ENCODE data around the gene CNTNAP1. TPM values are rescaled to one million over a fixed set of nuclear protein-coding genes. Genes with fewer than 3 reads are reported as not detected.
"Not testable (repeated sequence)": the region's sequence is repeated elsewhere in the genome, so short reads cannot be mapped to it uniquely, and the experiment has no call there.

Gene CNTNAP1
- total RNA-seq, 2 donors from 2014 or later, result 0.53 to 1.3 TPM

DNA sequence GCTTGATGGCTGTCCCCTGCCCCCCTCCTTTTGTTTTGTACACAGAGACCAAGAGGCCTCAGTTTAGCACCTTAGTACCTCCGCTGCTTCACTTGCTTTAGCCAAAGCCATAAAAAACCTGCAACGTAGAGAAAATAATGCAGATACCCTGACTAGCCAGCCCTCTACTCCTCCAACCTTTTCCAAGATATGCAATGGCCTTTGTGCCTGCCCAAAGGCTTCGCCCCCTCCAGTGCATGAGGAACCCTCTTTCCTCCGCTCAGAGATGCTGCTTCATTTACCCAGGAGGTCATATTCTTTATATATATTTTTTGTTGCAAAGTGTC is 17.0 kb downstream of the CNTNAP1 start:
- H3K4me1 Mint-ChIP-seq (ENCODE audit: low read depth), result peaks cover 7% of the 10 kb centered on the region
- ATAC-seq (replicated peaks in 1 of 2), result no peak
- no peaks in the 10 kb centered on the region for H3K9me3 Mint-ChIP-seq
- DNase-seq, result no peak
- peaks cover 15% of the 10 kb centered on the region for H3K27me3 Mint-ChIP-seq (ENCODE audit: low read depth)
- H3K36me3 Mint-ChIP-seq (ENCODE audit: insufficient read depth in 2 of 2), result peaks cover 4 to 26% of the 10 kb centered on the region in 2 donors
- no peak overlapping the region for H3K27ac Mint-ChIP-seq
- H3K4me3 Mint-ChIP-seq, result no peak overlapping the region

- H3K36me3 Mint-ChIP-seq (ENCODE audit: insufficient read depth in 2 of 2), result peaks cover 9 to 32% of the 10 kb centered on the region in 2 donors
- H3K9me3 Mint-ChIP-seq, result no peaks in the 10 kb centered on the region
- ATAC-seq (replicated peaks in 1 of 2), result no peak
Measured at GRCh38 chr17:42700586-42701289, 18.4 kb downstream of the CNTNAP1 start.

GRCh38 chr17:42702446-42702845 is 20.1 kb downstream of the CNTNAP1 start:
- peaks cover 15% of the 10 kb centered on the region for H3K27me3 Mint-ChIP-seq (ENCODE audit: low read depth)

More at GRCh38 chr17:42700586-42701289, 18.4 kb downstream of the CNTNAP1 start:
- Mint-ChIP-seq H3K27ac (no peak overlapping the region), H3K27me3 (ENCODE audit: low read depth) (peaks cover 15% of the 10 kb centered on the region), H3K4me1 (ENCODE audit: low read depth) (peaks cover 18% of the 10 kb centered on the region), H3K4me3 (no peak overlapping the region)
- no peak for DNase-seq

GRCh38 chr17:42704490-42704836 is 22.1 kb downstream of the CNTNAP1 start:
- no peak for ATAC-seq (replicated peaks in 1 of 2)
- Mint-ChIP-seq H3K4me3 (peak overlapping the region; percentile 7 to 42), H3K36me3 (ENCODE audit: insufficient read depth in 2 of 2) (peaks cover 21 to 52% of the 10 kb centered on the region in 2 donors), H3K27me3 (ENCODE audit: low read depth) (peaks cover 22% of the 10 kb centered on the region), H3K27ac (no peak overlapping the region), H3K4me1 (ENCODE audit: low read depth) (peaks cover 42% of the 10 kb centered on the region), H3K9me3 (no peaks in the 10 kb centered on the region)
- DNase-seq, result no peak

More at GRCh38 chr17:42702446-42702845, 20.1 kb downstream of the CNTNAP1 start:
- peaks cover 12 to 36% of the 10 kb centered on the region in 2 donors for H3K36me3 Mint-ChIP-seq (ENCODE audit: insufficient read depth in 2 of 2)
- DNase-seq, result no peak
- no peaks in the 10 kb centered on the region for H3K9me3 Mint-ChIP-seq
- H3K27ac Mint-ChIP-seq, result no peak overlapping the region
- no peak for ATAC-seq (replicated peaks in 1 of 2)
- peaks cover 34% of the 10 kb centered on the region for H3K4me1 Mint-ChIP-seq (ENCODE audit: low read depth)
- no peak overlapping the region for H3K4me3 Mint-ChIP-seq

- peak overlapping the region; percentile 7 to 42 for H3K4me3 Mint-ChIP-seq
- peaks cover 22 to 55% of the 10 kb centered on the region in 2 donors for H3K36me3 Mint-ChIP-seq (ENCODE audit: insufficient read depth in 2 of 2)
- ATAC-seq (replicated peaks in 1 of 2) (peak; percentile 91 to 95), DNase-seq (peak; percentile 68 to 80)
- no peaks in the 10 kb centered on the region for H3K9me3 Mint-ChIP-seq
- H3K27ac Mint-ChIP-seq, result no peak overlapping the region
- H3K27me3 Mint-ChIP-seq (ENCODE audit: low read depth), result peaks cover 22% of the 10 kb centered on the region
- peaks cover 42% of the 10 kb centered on the region for H3K4me1 Mint-ChIP-seq (ENCODE audit: low read depth)
Measured at GRCh38 chr17:42704837-42705494, 22.6 kb downstream of the CNTNAP1 start.

- peaks cover 17% of the 10 kb centered on the region for H3K27me3 Mint-ChIP-seq (ENCODE audit: low read depth)
- no peak overlapping the region for H3K4me3 Mint-ChIP-seq
- H3K9me3 Mint-ChIP-seq, result no peaks in the 10 kb centered on the region
- DNase-seq (peak; percentile 73 to 82), ATAC-seq (replicated peaks in 1 of 2) (peak; percentile 39 to 58)
- peaks cover 28 to 62% of the 10 kb centered on the region in 2 donors for H3K36me3 Mint-ChIP-seq (ENCODE audit: insufficient read depth in 2 of 2)
- peaks cover 42% of the 10 kb centered on the region for H3K4me1 Mint-ChIP-seq (ENCODE audit: low read depth)
- no peak overlapping the region for H3K27ac Mint-ChIP-seq
Measured at GRCh38 chr17:42706732-42707131, 24.4 kb downstream of the CNTNAP1 start.

DNA sequence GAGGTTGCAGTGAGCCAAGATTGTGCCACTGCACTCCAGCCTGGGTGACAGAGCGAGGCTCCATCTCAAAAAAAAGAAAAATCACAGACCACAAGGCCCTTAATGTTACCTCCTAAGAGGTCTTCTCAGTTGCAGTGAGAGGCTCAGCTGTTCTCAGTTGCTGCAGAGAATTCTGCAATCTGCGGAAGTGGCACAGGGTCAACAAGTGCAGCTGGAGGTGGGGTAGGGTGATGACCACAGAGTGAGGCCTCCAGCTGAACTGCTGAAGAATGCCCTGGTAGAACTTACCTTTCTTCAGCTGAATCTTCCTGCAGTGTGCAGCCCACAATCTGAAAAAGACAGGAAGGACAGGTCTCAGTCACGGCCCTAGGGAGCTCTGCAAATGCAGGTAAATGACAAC is 26.3 kb downstream of the CNTNAP1 start:
- H3K4me1 Mint-ChIP-seq (ENCODE audit: low read depth), result peaks cover 42% of the 10 kb centered on the region

DNA sequence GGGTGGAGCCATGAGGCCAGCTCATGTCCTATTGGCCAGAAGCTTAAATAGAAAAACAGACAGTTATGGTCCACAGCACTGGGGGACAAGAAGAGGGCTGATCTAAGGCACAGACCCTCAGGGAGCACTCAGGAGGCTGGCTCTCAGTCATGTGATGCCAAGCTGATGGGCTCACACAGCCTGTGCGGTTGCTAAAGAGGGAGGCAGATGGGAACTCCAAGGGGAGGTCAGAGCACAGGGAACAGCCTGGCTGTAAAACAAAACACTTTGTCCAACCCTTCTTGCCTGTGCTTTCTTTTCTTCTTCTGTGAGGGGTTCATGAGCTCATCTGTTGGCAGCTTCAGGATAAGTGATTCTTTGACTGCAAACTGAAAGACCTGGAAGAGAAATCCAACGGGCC is 27.2 kb downstream of the CNTNAP1 start:
- Mint-ChIP-seq H3K27me3 (ENCODE audit: low read depth) (peaks cover 7% of the 10 kb centered on the region), H3K4me3 (no peak overlapping the region), H3K36me3 (ENCODE audit: insufficient read depth in 2 of 2) (peaks cover 28 to 47% of the 10 kb centered on the region in 2 donors), H3K9me3 (no peaks in the 10 kb centered on the region), H3K27ac (no peak overlapping the region), H3K4me1 (ENCODE audit: low read depth) (peaks cover 33% of the 10 kb centered on the region)
- ATAC-seq (replicated peaks in 1 of 2) (no peak), DNase-seq (no peak)

More for the DNA sequence above, 26.3 kb downstream of the CNTNAP1 start:
- Mint-ChIP-seq H3K27me3 (ENCODE audit: low read depth) (peaks cover 7% of the 10 kb centered on the region), H3K9me3 (no peaks in the 10 kb centered on the region), H3K36me3 (ENCODE audit: insufficient read depth in 2 of 2) (peaks cover 30 to 56% of the 10 kb centered on the region in 2 donors), H3K27ac (no peak overlapping the region), H3K4me3 (no peak overlapping the region)
- ATAC-seq (replicated peaks in 1 of 2) (no peak), DNase-seq (no peak)

DNA sequence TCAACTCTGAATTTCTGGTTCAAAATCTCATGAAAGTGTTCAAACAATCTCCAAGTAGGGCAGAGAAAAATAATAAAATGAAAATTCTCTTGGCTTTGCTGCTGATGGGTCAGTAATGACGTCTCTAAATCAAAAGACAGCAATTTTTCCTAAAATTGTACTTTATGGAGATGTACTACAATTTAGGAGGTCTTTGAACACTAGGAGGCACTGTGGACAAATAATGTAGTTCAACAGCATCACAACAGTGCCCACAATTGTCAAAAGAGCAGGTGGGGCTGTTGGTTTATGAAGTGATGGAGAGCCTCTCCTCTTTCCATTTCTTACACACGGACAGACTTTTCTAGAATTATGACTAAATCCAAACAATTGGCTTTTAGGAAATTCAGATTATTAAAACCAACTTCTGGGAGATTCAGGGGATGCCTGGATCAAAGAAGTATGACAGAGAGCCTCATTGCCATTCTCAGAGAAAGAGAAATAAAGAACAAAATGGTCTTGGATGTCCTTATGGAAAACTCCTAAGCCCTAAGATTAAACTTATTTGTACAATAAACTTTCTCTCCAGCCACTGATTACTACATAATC is 38.8 kb downstream of the CNTNAP1 start:
- ATAC-seq (replicated peaks in 1 of 2) (peak; percentile 50 to 62), DNase-seq (peak in 1 of 2 donors; percentile 32)
- Mint-ChIP-seq H3K4me1 (ENCODE audit: low read depth) (no peaks in the 10 kb centered on the region), H3K27ac (no peak overlapping the region), H3K36me3 (ENCODE audit: insufficient read depth in 2 of 2) (peaks cover 10 to 37% of the 10 kb centered on the region in 2 donors), H3K27me3 (ENCODE audit: low read depth) (no peaks in the 10 kb centered on the region), H3K4me3 (no peak overlapping the region), H3K9me3 (no peaks in the 10 kb centered on the region)

DNA sequence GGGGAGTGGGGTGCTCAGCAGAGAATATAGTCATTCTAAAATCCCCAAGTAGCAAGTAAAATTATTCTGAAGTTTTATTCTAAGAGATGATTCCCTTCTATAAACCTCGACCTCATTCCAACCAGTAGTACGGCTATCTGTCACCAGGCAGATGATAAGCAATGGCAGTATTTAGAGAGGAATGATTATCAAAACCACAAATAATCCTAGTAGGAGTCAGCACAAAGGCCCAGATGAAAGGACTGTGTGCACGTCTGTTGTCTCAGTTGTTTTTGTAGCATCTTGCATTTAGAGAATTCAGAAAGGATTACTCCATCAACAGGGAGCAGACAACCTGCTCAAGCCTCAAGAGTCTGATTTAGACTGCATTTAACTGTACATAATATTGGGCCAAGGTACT is 41.3 kb downstream of the CNTNAP1 start:
- H3K27ac Mint-ChIP-seq, result no peak overlapping the region
- no peaks in the 10 kb centered on the region for H3K9me3 Mint-ChIP-seq
- peaks cover 6 to 27% of the 10 kb centered on the region in 2 donors for H3K36me3 Mint-ChIP-seq (ENCODE audit: insufficient read depth in 2 of 2)
- ATAC-seq (replicated peaks in 1 of 2), result no peak
- no peak for DNase-seq
- no peak overlapping the region for H3K4me3 Mint-ChIP-seq
- H3K4me1 Mint-ChIP-seq (ENCODE audit: low read depth), result no peaks in the 10 kb centered on the region
- no peaks in the 10 kb centered on the region for H3K27me3 Mint-ChIP-seq (ENCODE audit: low read depth)

GRCh38 chr17:42725143-42725542 is 42.8 kb downstream of the CNTNAP1 start:
- Mint-ChIP-seq H3K4me1 (ENCODE audit: low read depth) (no peaks in the 10 kb centered on the region), H3K36me3 (ENCODE audit: insufficient read depth in 2 of 2) (peaks cover 5 to 23% of the 10 kb centered on the region in 2 donors), H3K27me3 (ENCODE audit: low read depth) (no peaks in the 10 kb centered on the region), H3K27ac (no peak overlapping the region), H3K9me3 (no peaks in the 10 kb centered on the region), H3K4me3 (no peak overlapping the region)
- ATAC-seq (replicated peaks in 1 of 2) (no peak), DNase-seq (no peak)

- ATAC-seq (replicated peaks in 1 of 2) (no peak), DNase-seq (no peak)
- no peaks in the 10 kb centered on the region for H3K36me3 Mint-ChIP-seq (ENCODE audit: insufficient read depth in 2 of 2)
- no peaks in the 10 kb centered on the region for H3K9me3 Mint-ChIP-seq
- no peak overlapping the region for H3K4me3 Mint-ChIP-seq
- H3K27ac Mint-ChIP-seq, result peak overlapping the region; percentile 60
- peaks cover 26% of the 10 kb centered on the region for H3K4me1 Mint-ChIP-seq (ENCODE audit: low read depth)
- H3K27me3 Mint-ChIP-seq (ENCODE audit: low read depth), result no peaks in the 10 kb centered on the region
Measured at GRCh38 chr17:42740699-42741098, 58.4 kb downstream of the CNTNAP1 start.

GRCh38 chr17:42742916-42743315 is 60.6 kb downstream of the CNTNAP1 start:
- not testable (repeated sequence) for H3K27ac Mint-ChIP-seq; DNase-seq; ATAC-seq (replicated peaks in 1 of 2); H3K36me3 Mint-ChIP-seq (ENCODE audit: insufficient read depth in 2 of 2); H3K4me3 Mint-ChIP-seq; H3K27me3 Mint-ChIP-seq (ENCODE audit: low read depth); H3K9me3 Mint-ChIP-seq
- peaks cover 26% of the 10 kb centered on the region for H3K4me1 Mint-ChIP-seq (ENCODE audit: low read depth)

Data from activated T-cell treated with anti-CD3 and anti-CD28 coated beads, Interleukin-2, amount 50 U/mL, for 72 hours (primary cell).